Activated naive CD4-positive, alpha-beta T cell treated with anti-CD3 and anti-CD28 coated beads, Interleukin-2, amount 50 U/mL, for 72 hours (primary cell): ENCODE measurements around the gene ZDHHC11B. TPM values are rescaled to one million over a fixed set of nuclear protein-coding genes. Genes with fewer than 3 reads are reported as not detected.
A peak's percentile ranks its signal among the peaks of the same experiment; 100 is the strongest.
"Not testable (repeated sequence)": the region's sequence is repeated elsewhere in the genome, so short reads cannot be mapped to it uniquely, and the experiment has no call there.

ENCODE experiments used
- ATAC-seq, 2 donors: fragments of 150-1000 bp; cut with Tn5 transposase; 2 replicates each; pipeline ENCODE4 v1.10.0; 2021; ENCODE audit warnings: mild to moderate bottlenecking in 2 of 2, moderate library complexity in 2 of 2
- DNase-seq, 2 donors: peaks; one replicate each; pipeline ENCODE4 v3.0.0; 2021 to 2022; ENCODE audit warnings: low spot score in 2 of 2
- H3K27ac Mint-ChIP-seq, 2 donors: one replicate each; pipeline ENCODE4 v1.8.0; 2022; ENCODE audit warnings: mild to moderate bottlenecking in 2 of 2, mixed read lengths in 2 of 2
- H3K36me3 Mint-ChIP-seq, 2 donors: one replicate each; pipeline ENCODE4 v1.8.0; 2022; ENCODE audit warnings: mixed read lengths in 2 of 2
- H3K9me3 Mint-ChIP-seq, 2 donors: one replicate each; pipeline ENCODE4 v1.8.0; 2022; ENCODE audit warnings: mixed read lengths in 2 of 2
- total RNA-seq, 2 donors: library from RNA; stranded (reverse); gene quantifications; one replicate each; pipeline ENCODE4 v1.2.3, GENCODE V29; 2022

Gene ZDHHC11B
- total RNA-seq, 2 donors from 2014 or later: 1.4 TPM; not detected in 1

- not testable (repeated sequence) for H3K9me3 Mint-ChIP-seq, H3K27ac Mint-ChIP-seq, H3K36me3 Mint-ChIP-seq, DNase-seq, ATAC-seq
These were observed 104.3 kb downstream of the ZDHHC11B start for GRCh38 chr5:680118-680795.

GRCh38 chr5:679166-679895 lies 105.2 kb downstream of the ZDHHC11B start:
- peak in 1 of 2 donors; percentile 26 for DNase-seq
- not testable (repeated sequence) for H3K36me3 Mint-ChIP-seq, ATAC-seq, H3K27ac Mint-ChIP-seq, H3K9me3 Mint-ChIP-seq

- not testable (repeated sequence) for H3K36me3 Mint-ChIP-seq, ATAC-seq, H3K27ac Mint-ChIP-seq, H3K9me3 Mint-ChIP-seq
- DNase-seq: peak in 1 of 2 donors; percentile 37
These were observed 106.0 kb downstream of the ZDHHC11B start for GRCh38 chr5:678521-678920.

GRCh38 chr5:677131-678101 lies 107.1 kb downstream of the ZDHHC11B start:
- H3K9me3 Mint-ChIP-seq: no peaks in the 10 kb centered on the region
- peak in 1 of 2 donors; percentile 48 for DNase-seq
- ATAC-seq: no peak
- no peak overlapping the region for H3K27ac Mint-ChIP-seq
- no peaks in the 10 kb centered on the region for H3K36me3 Mint-ChIP-seq

- Mint-ChIP-seq H3K27ac (no peak overlapping the region), H3K36me3 (no peaks in the 10 kb centered on the region), H3K9me3 (no peaks in the 10 kb centered on the region)
- no peak for DNase-seq
- no peak for ATAC-seq
These were observed 107.8 kb downstream of the ZDHHC11B start for GRCh38 chr5:676699-677076.

- DNase-seq: peak in 1 of 2 donors; percentile 40
- Mint-ChIP-seq H3K9me3 (no peaks in the 10 kb centered on the region), H3K36me3 (no peaks in the 10 kb centered on the region), H3K27ac (no peak overlapping the region)
- no peak for ATAC-seq
These were observed 108.4 kb downstream of the ZDHHC11B start for GRCh38 chr5:675871-676698.

- peak in 1 of 2 donors; percentile 30 for DNase-seq
- no peaks in the 10 kb centered on the region for H3K9me3 Mint-ChIP-seq
- no peak overlapping the region for H3K27ac Mint-ChIP-seq
- ATAC-seq: no peak
- H3K36me3 Mint-ChIP-seq: no peaks in the 10 kb centered on the region
These were observed 109.2 kb downstream of the ZDHHC11B start for GRCh38 chr5:675111-675870.

- no peak for ATAC-seq
- peak in 1 of 2 donors; percentile 49 for DNase-seq
- Mint-ChIP-seq H3K27ac (no peak overlapping the region), H3K36me3 (no peaks in the 10 kb centered on the region), H3K9me3 (no peaks in the 10 kb centered on the region)
These were observed 109.9 kb downstream of the ZDHHC11B start for GRCh38 chr5:674630-675011.

- DNase-seq: peak in 1 of 2 donors; percentile 54
- no peaks in the 10 kb centered on the region for H3K9me3 Mint-ChIP-seq
- H3K27ac Mint-ChIP-seq: no peak overlapping the region
- no peaks in the 10 kb centered on the region for H3K36me3 Mint-ChIP-seq
- no peak for ATAC-seq
These were observed 110.5 kb downstream of the ZDHHC11B start for GRCh38 chr5:673831-674629.

- peak overlapping the region in 1 of 2 donors; percentile 44 for H3K27ac Mint-ChIP-seq
- H3K9me3 Mint-ChIP-seq: no peaks in the 10 kb centered on the region
- DNase-seq: peak in 1 of 2 donors; percentile 54
- ATAC-seq: no peak
- H3K36me3 Mint-ChIP-seq: no peaks in the 10 kb centered on the region
These were observed 111.2 kb downstream of the ZDHHC11B start for GRCh38 chr5:673161-673830.

- ATAC-seq: peak in 1 of 2 donors; percentile 53
- Mint-ChIP-seq H3K36me3 (peaks cover 0 to under 1% of the 10 kb centered on the region in 2 donors), H3K9me3 (no peaks in the 10 kb centered on the region), H3K27ac (peak overlapping the region in 1 of 2 donors; percentile 44)
- DNase-seq: peak; percentile 52 to 53
These were observed 112.0 kb downstream of the ZDHHC11B start for GRCh38 chr5:672329-673160.

- Mint-ChIP-seq H3K9me3 (no peaks in the 10 kb centered on the region), H3K36me3 (peaks cover 0 to 4% of the 10 kb centered on the region in 2 donors)
- ATAC-seq: peak; percentile 73 to 74
These were observed 112.8 kb downstream of the ZDHHC11B start for GRCh38 chr5:671459-672328.

More at GRCh38 chr5:671459-672328, 112.8 kb downstream of the ZDHHC11B start:
- DNase-seq: peak; percentile 62 to 77
- no peak overlapping the region for H3K27ac Mint-ChIP-seq
